ACC112 (cell line): Measurements from ENCODE around the gene IBA57.

Experiments used
- H2AFZ ChIP-seq: fragments of 200-600 bp; sonication (generic); one replicate; pipeline ENCODE4 v1.6.0; 2017; ENCODE audit warnings: antibody characterized with exemption, low read length; ENCODE audit not compliant: unreplicated experiment
- H3K27ac ChIP-seq: fragments of 200-600 bp; sonication (generic); 2 replicates; pipeline ENCODE4 v1.5.1; 2014; ENCODE audit warnings: low read depth, mild to moderate bottlenecking, antibody characterized with exemption, low read length, moderate library complexity
- H3K27me3 ChIP-seq: fragments of 200-600 bp; sonication (generic); 2 replicates; pipeline ENCODE4 v1.6.1; 2014; ENCODE audit warnings: mild to moderate bottlenecking, antibody characterized with exemption, low read length, moderate library complexity, mixed read lengths; ENCODE audit not compliant: insufficient read depth
- H3K36me3 ChIP-seq: fragments of 200-600 bp; sonication (generic); 2 replicates; pipeline ENCODE4 v1.6.1; 2016; ENCODE audit warnings: mild to moderate bottlenecking, antibody characterized with exemption, low read length, moderate library complexity, mixed read lengths; ENCODE audit not compliant: insufficient read depth
- H3K4me1 ChIP-seq: fragments of 200-600 bp; sonication (generic); one replicate; pipeline ENCODE4 v1.6.1; 2016; ENCODE audit warnings: low read length, mixed read lengths; ENCODE audit not compliant: insufficient read depth, unreplicated experiment, control insufficient read depth
- H3K4me3 ChIP-seq: fragments of 200-600 bp; sonication (generic); 2 replicates; pipeline ENCODE4 v1.5.1; 2014; ENCODE audit warnings: mild to moderate bottlenecking, low read depth, low read length
- H3K79me2 ChIP-seq: fragments of 200-600 bp; sonication (generic); one replicate; pipeline ENCODE4 v1.6.0; 2016; ENCODE audit warnings: low read length; ENCODE audit not compliant: control insufficient read depth, unreplicated experiment, insufficient read depth

Gene IBA57

GRCh38 chr1:228156941-228157728 is 8.5 kb upstream of the IBA57 start:
- Histone ChIP-seq H2AFZ (no peak overlapping the region), H3K4me1 (no peaks in the 10 kb centered on the region), H3K36me3 (no peaks in the 10 kb centered on the region), H3K27ac (no peak overlapping the region), H3K79me2 (no peaks in the 10 kb centered on the region), H3K4me3 (no peak overlapping the region), H3K27me3 (no peaks in the 10 kb centered on the region)

GRCh38 chr1:228157729-228158126 is 7.9 kb upstream of the IBA57 start:
- Histone ChIP-seq H2AFZ (no peak overlapping the region), H3K27ac (no peak overlapping the region), H3K36me3 (no peaks in the 10 kb centered on the region), H3K79me2 (no peaks in the 10 kb centered on the region), H3K27me3 (no peaks in the 10 kb centered on the region), H3K4me3 (no peak overlapping the region), H3K4me1 (no peaks in the 10 kb centered on the region)

- H3K27ac ChIP-seq, result no peak overlapping the region
- no peak overlapping the region for H2AFZ ChIP-seq
- H3K79me2 ChIP-seq, result no peaks in the 10 kb centered on the region
- H3K4me1 ChIP-seq, result no peaks in the 10 kb centered on the region
- H3K27me3 ChIP-seq, result no peaks in the 10 kb centered on the region
- no peak overlapping the region for H3K4me3 ChIP-seq
- H3K36me3 ChIP-seq, result no peaks in the 10 kb centered on the region
These were observed 7.2 kb upstream of the IBA57 start for GRCh38 chr1:228158151-228159007.

GRCh38 chr1:228159008-228159665 is 6.5 kb upstream of the IBA57 start:
- Histone ChIP-seq H3K27me3 (no peaks in the 10 kb centered on the region), H3K4me1 (no peaks in the 10 kb centered on the region), H2AFZ (no peak overlapping the region), H3K27ac (no peak overlapping the region), H3K4me3 (no peak overlapping the region), H3K36me3 (no peaks in the 10 kb centered on the region), H3K79me2 (no peaks in the 10 kb centered on the region)

- no peaks in the 10 kb centered on the region for H3K4me1 ChIP-seq
- no peaks in the 10 kb centered on the region for H3K27me3 ChIP-seq
- H3K27ac ChIP-seq, result no peak overlapping the region
- H3K79me2 ChIP-seq, result no peaks in the 10 kb centered on the region
- H3K4me3 ChIP-seq, result no peak overlapping the region
- no peak overlapping the region for H2AFZ ChIP-seq
- no peaks in the 10 kb centered on the region for H3K36me3 ChIP-seq
These were observed 5.3 kb upstream of the IBA57 start for GRCh38 chr1:228160201-228160761.

- Histone ChIP-seq H3K27me3 (no peaks in the 10 kb centered on the region), H3K36me3 (no peaks in the 10 kb centered on the region), H3K27ac (no peak overlapping the region), H3K79me2 (no peaks in the 10 kb centered on the region), H3K4me1 (no peaks in the 10 kb centered on the region), H2AFZ (no peak overlapping the region), H3K4me3 (no peak overlapping the region)
These were observed 4.2 kb upstream of the IBA57 start for GRCh38 chr1:228161362-228161761.

- Histone ChIP-seq H3K27ac (no peak overlapping the region), H3K4me3 (no peak overlapping the region), H3K27me3 (no peaks in the 10 kb centered on the region), H2AFZ (no peak overlapping the region), H3K79me2 (no peaks in the 10 kb centered on the region), H3K4me1 (peaks cover 3% of the 10 kb centered on the region), H3K36me3 (no peaks in the 10 kb centered on the region)
These were observed 3.7 kb upstream of the IBA57 start for GRCh38 chr1:228161866-228162265.

DNA sequence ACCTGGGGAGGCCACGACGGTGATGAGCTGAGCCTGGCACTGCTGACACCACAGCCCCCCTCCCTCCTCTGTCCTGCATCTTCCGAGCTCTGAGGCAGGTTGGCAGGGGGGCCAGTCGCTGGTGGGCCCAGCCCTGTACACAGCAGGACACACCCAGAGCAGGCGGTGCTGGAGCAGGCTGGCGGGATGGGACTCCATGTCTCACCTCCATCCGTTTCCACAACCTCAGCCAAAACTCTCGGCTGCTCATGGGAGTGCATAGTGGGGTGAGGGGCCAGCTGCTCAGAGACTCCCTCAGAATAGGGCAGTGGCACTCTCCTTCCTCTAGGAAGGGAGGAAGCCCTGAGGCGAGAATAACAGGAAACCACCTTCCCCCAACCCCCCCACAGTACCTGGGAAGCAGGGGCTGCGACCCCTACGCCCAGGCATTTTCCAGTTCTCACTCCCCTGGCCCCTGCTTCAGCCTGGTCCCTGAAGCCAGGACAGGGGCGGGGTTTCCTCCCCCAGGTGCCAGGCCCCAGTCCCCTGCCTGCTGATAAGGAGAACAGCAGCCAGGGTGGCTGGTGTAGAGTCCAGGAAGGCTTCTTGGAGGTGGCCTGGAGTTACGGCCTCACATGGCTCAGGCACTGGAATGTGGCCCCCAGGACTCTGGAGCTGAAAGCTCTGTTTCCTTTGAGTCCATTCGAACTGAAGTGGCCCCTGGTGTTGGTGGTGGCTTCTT is 3.2 kb upstream of the IBA57 start:
- H3K27ac ChIP-seq, result no peak overlapping the region
- H2AFZ ChIP-seq, result no peak overlapping the region
- H3K79me2 ChIP-seq, result no peaks in the 10 kb centered on the region
- no peak overlapping the region for H3K4me3 ChIP-seq
- H3K4me1 ChIP-seq, result peaks cover 3% of the 10 kb centered on the region
- H3K27me3 ChIP-seq, result no peaks in the 10 kb centered on the region
- H3K36me3 ChIP-seq, result no peaks in the 10 kb centered on the region

DNA sequence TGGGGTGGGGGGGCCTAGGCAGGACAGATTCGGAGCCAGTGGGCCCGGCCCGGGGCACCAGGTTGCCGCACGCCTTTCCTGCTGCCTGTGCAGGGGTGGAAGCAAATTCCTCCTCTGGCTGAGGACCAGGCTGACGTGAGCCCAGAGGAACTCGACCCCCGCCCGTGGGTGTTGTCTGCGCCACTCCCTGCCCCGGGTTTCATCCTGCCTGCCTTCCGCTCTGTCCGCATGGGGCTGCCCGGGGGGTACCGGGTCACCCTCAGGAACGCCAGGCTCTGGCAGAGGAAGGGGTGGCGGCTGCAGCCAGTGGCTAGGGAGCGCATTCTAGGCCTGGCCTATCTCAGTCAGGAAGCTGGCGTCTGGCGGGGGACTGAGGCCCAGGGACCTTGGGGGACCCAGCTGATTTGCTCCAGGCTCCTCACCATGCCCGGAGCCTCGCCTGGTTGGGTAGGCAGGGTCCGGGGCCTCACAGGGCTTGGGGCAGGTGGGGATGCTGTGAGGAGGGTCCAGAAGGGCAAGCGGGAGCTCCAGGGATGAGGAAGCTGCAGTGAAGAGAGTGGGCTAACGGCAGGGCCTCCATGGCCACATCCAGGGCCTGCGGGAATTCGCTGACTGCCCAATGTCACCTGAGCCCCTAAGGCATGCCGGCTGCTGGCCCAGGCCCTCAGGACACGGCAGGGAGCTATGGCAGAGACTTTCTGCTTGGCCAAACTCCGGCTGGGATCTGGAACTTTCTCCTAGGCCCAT is 2.4 kb upstream of the IBA57 start:
- H3K4me3 ChIP-seq, result no peak overlapping the region
- no peaks in the 10 kb centered on the region for H3K79me2 ChIP-seq
- no peaks in the 10 kb centered on the region for H3K27me3 ChIP-seq
- H3K36me3 ChIP-seq, result no peaks in the 10 kb centered on the region
- H3K4me1 ChIP-seq, result peaks cover 3% of the 10 kb centered on the region
- no peak overlapping the region for H3K27ac ChIP-seq
- H2AFZ ChIP-seq, result no peak overlapping the region
